ENCODE measurements around the gene CROCC. TPM values are rescaled to one million over a fixed set of nuclear protein-coding genes. Genes with fewer than 3 reads are reported as not detected.

Gene CROCC
- total and polyA plus RNA-seq, 9 of the 15 experiments (the other 6 are each of a cell fraction or from before 2014, with no cell fraction given): 0.17 to 15.4 (median 7.6) TPM

- TF ChIP-seq KDM5B (IDR thresholded peaks at IDR 0.05; ENCODE audit: insufficient replicate concordance, low read depth, low read length) (no peak), MYC (IDR thresholded peaks at IDR 0.05; ENCODE audit: low read depth, low read length) (no peak), MYC (CRISPR knock-in tag; IDR thresholded peaks at IDR 0.05; ENCODE audit: borderline replicate concordance, low read depth) (no peak), RBM17 (IDR thresholded peaks at IDR 0.05; ENCODE audit: borderline replicate concordance, low read depth, low read length) (no peak), ZNF707 (CRISPR knock-in tag; conservative IDR thresholded peaks at IDR 0.05) (no peak), PCBP1 (IDR thresholded peaks at IDR 0.05; ENCODE audit: low read depth, low read length, poor library complexity, severe bottlenecking) (no peak), BRD4 (IDR thresholded peaks at IDR 0.05) (no peak), ZNF764 (CRISPR knock-in tag; IDR thresholded peaks at IDR 0.05; ENCODE audit: low read depth) (0 out of 2 replicates have a peak, but pooled peaks have one; percentile 19), NR3C1 (CRISPR knock-in tag; IDR thresholded peaks at IDR 0.05) (no peak), KLF13 (tag; IDR thresholded peaks at IDR 0.05; ENCODE audit: borderline replicate concordance, low read depth) (no peak), RBM15 (IDR thresholded peaks at IDR 0.05; ENCODE audit: insufficient read depth, low read length) (no peak), DMBX1 (CRISPR knock-in tag; IDR thresholded peaks at IDR 0.05; ENCODE audit: borderline replicate concordance) (no peak), KLF6 (CRISPR knock-in tag; IDR thresholded peaks at IDR 0.05; ENCODE audit: borderline replicate concordance) (no peak), SMARCB1 (IDR thresholded peaks at IDR 0.05; ENCODE audit: insufficient read length, low read depth) (no peak), POLR2B (IDR thresholded peaks at IDR 0.05; ENCODE audit: low read depth, partially characterized antibody) (no peak), ATF7 (IDR thresholded peaks at IDR 0.05) (peak; percentile 98), E2F6 (IDR thresholded peaks at IDR 0.05; ENCODE audit: borderline replicate concordance in 1 of 2, extremely low read depth in 1 of 2, insufficient read depth in 1 of 2, insufficient read length in 1 of 2, low read depth in 1 of 2, low read length in 1 of 2, poor library complexity in 1 of 2, severe bottlenecking in 1 of 2) (peak; percentile 33 to 85), ARNT (IDR thresholded peaks at IDR 0.05) (no peak)
- TF ChIP-seq, protein P1, sequence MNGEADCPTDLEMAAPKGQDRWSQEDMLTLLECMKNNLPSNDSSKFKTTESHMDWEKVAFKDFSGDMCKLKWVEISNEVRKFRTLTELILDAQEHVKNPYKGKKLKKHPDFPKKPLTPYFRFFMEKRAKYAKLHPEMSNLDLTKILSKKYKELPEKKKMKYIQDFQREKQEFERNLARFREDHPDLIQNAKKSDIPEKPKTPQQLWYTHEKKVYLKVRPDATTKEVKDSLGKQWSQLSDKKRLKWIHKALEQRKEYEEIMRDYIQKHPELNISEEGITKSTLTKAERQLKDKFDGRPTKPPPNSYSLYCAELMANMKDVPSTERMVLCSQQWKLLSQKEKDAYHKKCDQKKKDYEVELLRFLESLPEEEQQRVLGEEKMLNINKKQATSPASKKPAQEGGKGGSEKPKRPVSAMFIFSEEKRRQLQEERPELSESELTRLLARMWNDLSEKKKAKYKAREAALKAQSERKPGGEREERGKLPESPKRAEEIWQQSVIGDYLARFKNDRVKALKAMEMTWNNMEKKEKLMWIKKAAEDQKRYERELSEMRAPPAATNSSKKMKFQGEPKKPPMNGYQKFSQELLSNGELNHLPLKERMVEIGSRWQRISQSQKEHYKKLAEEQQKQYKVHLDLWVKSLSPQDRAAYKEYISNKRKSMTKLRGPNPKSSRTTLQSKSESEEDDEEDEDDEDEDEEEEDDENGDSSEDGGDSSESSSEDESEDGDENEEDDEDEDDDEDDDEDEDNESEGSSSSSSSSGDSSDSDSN (IDR thresholded peaks at IDR 0.05; ENCODE audit: borderline replicate concordance in 1 of 2, low read depth in 2 of 2, low read length in 2 of 2): no peak
- TF ChIP-seq, protein P2, sequence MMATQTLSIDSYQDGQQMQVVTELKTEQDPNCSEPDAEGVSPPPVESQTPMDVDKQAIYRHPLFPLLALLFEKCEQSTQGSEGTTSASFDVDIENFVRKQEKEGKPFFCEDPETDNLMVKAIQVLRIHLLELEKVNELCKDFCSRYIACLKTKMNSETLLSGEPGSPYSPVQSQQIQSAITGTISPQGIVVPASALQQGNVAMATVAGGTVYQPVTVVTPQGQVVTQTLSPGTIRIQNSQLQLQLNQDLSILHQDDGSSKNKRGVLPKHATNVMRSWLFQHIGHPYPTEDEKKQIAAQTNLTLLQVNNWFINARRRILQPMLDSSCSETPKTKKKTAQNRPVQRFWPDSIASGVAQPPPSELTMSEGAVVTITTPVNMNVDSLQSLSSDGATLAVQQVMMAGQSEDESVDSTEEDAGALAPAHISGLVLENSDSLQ (IDR thresholded peaks at IDR 0.05): peak; percentile 87
- TF ChIP-seq, protein P3, sequence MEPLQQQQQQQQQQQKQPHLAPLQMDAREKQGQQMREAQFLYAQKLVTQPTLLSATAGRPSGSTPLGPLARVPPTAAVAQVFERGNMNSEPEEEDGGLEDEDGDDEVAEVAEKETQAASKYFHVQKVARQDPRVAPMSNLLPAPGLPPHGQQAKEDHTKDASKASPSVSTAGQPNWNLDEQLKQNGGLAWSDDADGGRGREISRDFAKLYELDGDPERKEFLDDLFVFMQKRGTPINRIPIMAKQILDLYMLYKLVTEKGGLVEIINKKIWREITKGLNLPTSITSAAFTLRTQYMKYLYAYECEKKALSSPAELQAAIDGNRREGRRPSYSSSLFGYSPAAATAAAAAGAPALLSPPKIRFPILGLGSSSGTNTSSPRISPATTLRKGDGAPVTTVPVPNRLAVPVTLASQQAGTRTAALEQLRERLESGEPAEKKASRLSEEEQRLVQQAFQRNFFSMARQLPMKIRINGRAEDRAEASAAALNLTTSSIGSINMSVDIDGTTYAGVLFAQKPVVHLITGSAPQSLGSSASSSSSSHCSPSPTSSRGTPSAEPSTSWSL (CRISPR knock-in tag; IDR thresholded peaks at IDR 0.05; ENCODE audit: borderline replicate concordance): no peak
These were observed 17.1 kb upstream of the CROCC start (continued) for GRCh38 chr1:16904560-16905109.
